ENCODE results near the gene C10orf53.

C10orf53 gene

DNA sequence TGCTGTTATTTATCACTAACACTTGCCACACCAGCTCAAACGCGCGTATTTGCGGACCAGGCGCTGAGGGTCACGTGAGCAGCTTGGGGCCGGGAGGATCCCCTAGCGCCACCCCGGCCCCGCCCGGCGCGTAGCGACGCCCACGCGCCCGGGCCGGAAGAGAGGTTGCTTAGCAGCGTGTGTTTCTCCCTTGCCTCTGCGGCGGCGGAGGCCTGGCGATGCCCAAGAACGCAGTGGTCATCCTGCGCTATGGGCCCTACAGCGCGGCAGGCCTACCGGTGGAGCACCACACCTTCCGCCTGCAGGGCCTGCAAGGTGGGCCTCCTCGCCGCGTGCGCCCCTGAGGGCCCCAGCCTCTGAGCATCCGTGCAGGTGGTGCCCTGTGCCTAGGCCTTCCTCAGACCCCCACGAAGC lies at the start of gene C10orf53:
TSS of gene C10orf53 (plus strand) at position 172 of the 414 bp plus-strand sequence. CDS start at position 219, 47 bp downstream.
- peaks cover 5% of the 10 kb centered on the region; the same call in 1 of the 2 replicates for H3K9me3 ChIP-seq (ENCODE audit: control insufficient read depth, insufficient read depth, low read depth, low read length)
- H3K4me3 ChIP-seq (ENCODE audit: low read depth, low read length), result peak within 1 kb of the TSS; percentile 69
- no peaks in the 10 kb centered on the region for H3K36me3 ChIP-seq (ENCODE audit: control insufficient read depth, insufficient read depth, low read length)
- H3K27ac ChIP-seq (ENCODE audit: low read depth, low read length), result no peak within 1 kb of the TSS
- H3K4me1 ChIP-seq (ENCODE audit: control insufficient read depth, insufficient read depth, low read length), result no peaks in the 10 kb centered on the region
- peaks cover 58% of the 10 kb centered on the region for H3K27me3 ChIP-seq (ENCODE audit: control insufficient read depth, insufficient read depth, low read length)
- no peak within 1 kb of the TSS for H3K9ac ChIP-seq (ENCODE audit: low read length)

DNA sequence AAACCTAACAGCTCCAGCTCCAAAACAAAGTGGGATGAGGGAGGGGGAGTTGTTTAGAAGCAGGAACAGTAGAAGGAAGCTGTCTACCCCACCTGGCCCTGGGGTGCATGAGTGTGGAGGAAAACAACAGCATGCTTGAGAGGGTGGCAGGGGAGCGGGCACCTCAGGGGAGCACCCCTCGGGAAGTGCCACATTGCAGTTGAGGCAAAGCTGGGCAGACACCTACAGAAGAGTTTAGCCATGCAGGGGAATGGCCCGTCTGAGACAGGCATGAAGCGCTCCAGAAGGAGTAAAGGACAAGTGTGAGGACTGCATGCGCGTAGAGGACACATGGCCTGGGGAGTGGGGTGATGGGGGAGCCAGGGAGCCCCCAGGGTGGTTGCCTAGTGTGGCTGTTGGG lies 47.5 kb upstream of the C10orf53 start:
- peaks cover 6% of the 10 kb centered on the region; the same call in 1 of the 2 replicates for H3K4me1 ChIP-seq (ENCODE audit: control insufficient read depth, insufficient read depth, low read length)
- H3K9me3 ChIP-seq (ENCODE audit: control insufficient read depth, insufficient read depth, low read depth, low read length), result no peaks in the 10 kb centered on the region
- peaks cover 8% of the 10 kb centered on the region; the same call in 1 of the 2 replicates for H3K27me3 ChIP-seq (ENCODE audit: control insufficient read depth, insufficient read depth, low read length)
- no peaks in the 10 kb centered on the region for H3K36me3 ChIP-seq (ENCODE audit: control insufficient read depth, insufficient read depth, low read length)
- H3K9ac ChIP-seq (ENCODE audit: low read length), result no peak overlapping the region
- H3K27ac ChIP-seq (ENCODE audit: low read depth, low read length), result no peak overlapping the region
- no peak overlapping the region for H3K4me3 ChIP-seq (ENCODE audit: low read depth, low read length)

DNA sequence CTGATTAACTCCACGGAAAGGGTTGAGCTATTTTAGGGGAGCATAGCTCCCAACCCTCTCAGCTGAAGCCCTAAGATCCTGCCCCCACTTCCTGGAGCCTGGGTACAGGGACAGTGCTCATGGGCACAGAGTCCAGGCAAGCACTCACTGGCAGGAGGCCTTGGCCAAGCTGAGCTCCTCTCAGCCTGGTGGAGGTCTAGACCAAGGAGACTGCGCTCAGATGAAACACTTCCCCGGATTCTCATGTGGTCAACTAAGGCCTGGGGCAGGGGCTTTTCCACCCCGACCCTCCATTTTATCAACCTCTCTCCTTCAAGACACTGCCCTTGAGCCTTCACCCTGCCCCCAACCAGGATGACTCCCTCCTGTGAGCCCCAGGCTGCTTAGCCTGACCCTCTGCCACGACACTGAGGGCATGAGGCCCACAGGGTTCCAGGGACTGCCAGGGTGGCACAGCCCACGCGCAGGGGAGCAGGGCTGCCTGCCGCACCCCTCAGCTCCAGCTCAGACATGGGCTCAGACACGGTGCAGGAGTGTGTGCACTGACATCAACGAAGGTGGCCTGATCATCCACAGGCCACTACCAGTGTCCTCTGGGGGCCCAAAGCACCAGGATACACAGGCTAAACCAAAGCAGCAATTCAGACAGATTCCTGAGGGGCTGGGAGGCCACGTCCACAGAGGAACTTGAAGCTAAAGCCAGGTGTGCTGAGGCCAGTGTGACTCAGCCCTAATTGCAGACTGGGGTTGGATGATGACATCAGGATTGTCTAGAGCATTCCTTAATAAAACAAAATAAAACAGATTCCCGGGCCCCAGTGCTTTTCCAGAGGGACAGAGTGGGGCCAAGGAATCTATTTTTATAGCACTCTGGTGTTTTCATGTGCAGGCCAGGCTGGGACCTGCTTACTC lies 46.8 kb upstream of the C10orf53 start:
- H3K4me1 ChIP-seq (ENCODE audit: control insufficient read depth, insufficient read depth, low read length), result peaks cover 6% of the 10 kb centered on the region; the same call in 1 of the 2 replicates
- no peak overlapping the region for H3K4me3 ChIP-seq (ENCODE audit: low read depth, low read length)
- no peak overlapping the region for H3K9ac ChIP-seq (ENCODE audit: low read length)
- no peak overlapping the region for H3K27ac ChIP-seq (ENCODE audit: low read depth, low read length)
- no peaks in the 10 kb centered on the region for H3K9me3 ChIP-seq (ENCODE audit: control insufficient read depth, insufficient read depth, low read depth, low read length)
- H3K36me3 ChIP-seq (ENCODE audit: control insufficient read depth, insufficient read depth, low read length), result no peaks in the 10 kb centered on the region
- H3K27me3 ChIP-seq (ENCODE audit: control insufficient read depth, insufficient read depth, low read length), result peaks cover 8% of the 10 kb centered on the region; the same call in 1 of the 2 replicates

DNA sequence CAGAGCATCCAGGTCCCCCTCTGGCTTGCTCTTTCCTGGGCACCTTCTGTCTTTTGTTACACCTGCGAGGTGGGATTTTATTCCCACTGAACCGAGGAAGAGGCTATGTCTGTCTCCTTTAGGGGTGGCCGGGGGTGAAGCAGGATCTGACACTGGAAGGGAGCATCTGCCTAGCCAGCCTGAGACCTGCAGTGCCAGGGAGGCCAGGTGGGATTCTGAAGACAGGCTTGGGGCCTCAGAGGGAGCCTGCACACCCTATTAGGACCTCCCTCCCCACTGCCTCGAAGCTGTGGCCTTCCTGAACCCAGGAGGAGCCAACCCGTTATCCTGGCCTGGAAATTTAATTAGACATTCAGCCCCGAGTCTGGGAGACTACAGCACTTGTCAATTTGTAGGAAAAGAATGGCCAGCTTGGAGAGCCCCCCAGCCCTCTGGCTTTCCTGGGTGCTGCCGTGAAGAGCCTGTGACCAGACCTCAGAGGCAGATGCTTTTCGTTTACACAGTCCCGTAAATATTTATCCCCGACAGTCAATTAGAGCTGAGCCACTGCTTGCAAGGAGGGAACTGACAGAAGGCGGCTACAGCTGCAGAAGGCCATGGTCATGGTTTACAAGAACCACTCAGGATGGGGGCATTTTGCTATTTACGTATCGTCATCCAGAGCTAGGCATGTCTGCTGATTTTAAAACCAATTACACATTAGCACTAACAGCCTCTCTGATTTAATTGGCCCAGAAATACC lies 46.0 kb upstream of the C10orf53 start:
- Histone ChIP-seq H3K4me1 (ENCODE audit: control insufficient read depth, insufficient read depth, low read length) (peaks cover 6% of the 10 kb centered on the region; the same call in 1 of the 2 replicates), H3K27ac (ENCODE audit: low read depth, low read length) (no peak overlapping the region), H3K9ac (ENCODE audit: low read length) (no peak overlapping the region), H3K27me3 (ENCODE audit: control insufficient read depth, insufficient read depth, low read length) (peaks cover 8% of the 10 kb centered on the region), H3K4me3 (ENCODE audit: low read depth, low read length) (no peak overlapping the region), H3K36me3 (ENCODE audit: control insufficient read depth, insufficient read depth, low read length) (no peaks in the 10 kb centered on the region), H3K9me3 (ENCODE audit: control insufficient read depth, insufficient read depth, low read depth, low read length) (no peaks in the 10 kb centered on the region)

DNA sequence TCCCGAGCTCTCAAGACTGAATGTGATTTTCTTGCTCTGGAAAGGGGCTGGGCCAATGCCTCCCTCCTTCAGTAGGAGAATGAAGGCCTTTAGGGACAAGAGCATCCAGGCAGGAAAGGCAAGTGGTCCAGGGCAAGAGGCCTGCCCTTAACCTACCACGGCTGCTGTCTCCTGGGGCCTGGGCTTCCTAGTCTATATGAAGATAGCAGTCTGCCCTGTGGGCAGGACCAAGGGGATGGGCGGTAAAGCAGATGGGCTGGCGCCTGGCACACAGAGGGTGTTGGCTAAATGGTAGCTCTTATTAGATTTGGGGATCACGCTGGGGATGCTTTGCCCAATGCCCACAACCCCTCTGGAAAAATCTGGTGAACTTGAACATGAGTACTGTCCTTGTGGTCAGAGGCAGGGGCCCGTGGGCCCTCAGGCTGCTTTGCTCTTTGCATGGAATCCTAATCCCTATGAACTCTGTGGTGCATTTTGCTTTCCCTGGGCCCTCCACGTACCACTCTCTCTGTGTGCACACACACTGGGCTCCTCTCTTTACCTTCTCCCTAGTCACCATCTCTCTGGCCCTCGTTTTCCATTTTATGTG lies 45.3 kb upstream of the C10orf53 start:
- H3K4me3 ChIP-seq (ENCODE audit: low read depth, low read length), result no peak overlapping the region
- H3K27me3 ChIP-seq (ENCODE audit: control insufficient read depth, insufficient read depth, low read length), result peaks cover 8% of the 10 kb centered on the region
- no peaks in the 10 kb centered on the region for H3K9me3 ChIP-seq (ENCODE audit: control insufficient read depth, insufficient read depth, low read depth, low read length)
- H3K36me3 ChIP-seq (ENCODE audit: control insufficient read depth, insufficient read depth, low read length), result no peaks in the 10 kb centered on the region
- no peak overlapping the region for H3K9ac ChIP-seq (ENCODE audit: low read length)
- peaks cover 6% of the 10 kb centered on the region; the same call in 1 of the 2 replicates for H3K4me1 ChIP-seq (ENCODE audit: control insufficient read depth, insufficient read depth, low read length)
- H3K27ac ChIP-seq (ENCODE audit: low read depth, low read length), result no peak overlapping the region

- H3K4me1 ChIP-seq (ENCODE audit: control insufficient read depth, insufficient read depth, low read length), result no peaks in the 10 kb centered on the region
- no peaks in the 10 kb centered on the region for H3K9me3 ChIP-seq (ENCODE audit: control insufficient read depth, insufficient read depth, low read depth, low read length)
- H3K9ac ChIP-seq (ENCODE audit: low read length), result peak overlapping the region; percentile 4
- H3K4me3 ChIP-seq (ENCODE audit: low read depth, low read length), result no peak overlapping the region
- H3K36me3 ChIP-seq (ENCODE audit: control insufficient read depth, insufficient read depth, low read length), result no peaks in the 10 kb centered on the region
- peaks cover 8% of the 10 kb centered on the region for H3K27me3 ChIP-seq (ENCODE audit: control insufficient read depth, insufficient read depth, low read length)
- H3K27ac ChIP-seq (ENCODE audit: low read depth, low read length), result no peak overlapping the region
Measured at GRCh38 chr10:49642311-49642710, 37.1 kb upstream of the C10orf53 start.

GRCh38 chr10:49643241-49644034 lies 36.0 kb upstream of the C10orf53 start:
- H3K4me3 ChIP-seq (ENCODE audit: low read depth, low read length), result no peak overlapping the region
- H3K27ac ChIP-seq (ENCODE audit: low read depth, low read length), result no peak overlapping the region
- H3K36me3 ChIP-seq (ENCODE audit: control insufficient read depth, insufficient read depth, low read length), result no peaks in the 10 kb centered on the region
- peaks cover 8% of the 10 kb centered on the region for H3K27me3 ChIP-seq (ENCODE audit: control insufficient read depth, insufficient read depth, low read length)
- no peak overlapping the region for H3K9ac ChIP-seq (ENCODE audit: low read length)
- no peaks in the 10 kb centered on the region for H3K4me1 ChIP-seq (ENCODE audit: control insufficient read depth, insufficient read depth, low read length)
- H3K9me3 ChIP-seq (ENCODE audit: control insufficient read depth, insufficient read depth, low read depth, low read length), result no peaks in the 10 kb centered on the region

DNA sequence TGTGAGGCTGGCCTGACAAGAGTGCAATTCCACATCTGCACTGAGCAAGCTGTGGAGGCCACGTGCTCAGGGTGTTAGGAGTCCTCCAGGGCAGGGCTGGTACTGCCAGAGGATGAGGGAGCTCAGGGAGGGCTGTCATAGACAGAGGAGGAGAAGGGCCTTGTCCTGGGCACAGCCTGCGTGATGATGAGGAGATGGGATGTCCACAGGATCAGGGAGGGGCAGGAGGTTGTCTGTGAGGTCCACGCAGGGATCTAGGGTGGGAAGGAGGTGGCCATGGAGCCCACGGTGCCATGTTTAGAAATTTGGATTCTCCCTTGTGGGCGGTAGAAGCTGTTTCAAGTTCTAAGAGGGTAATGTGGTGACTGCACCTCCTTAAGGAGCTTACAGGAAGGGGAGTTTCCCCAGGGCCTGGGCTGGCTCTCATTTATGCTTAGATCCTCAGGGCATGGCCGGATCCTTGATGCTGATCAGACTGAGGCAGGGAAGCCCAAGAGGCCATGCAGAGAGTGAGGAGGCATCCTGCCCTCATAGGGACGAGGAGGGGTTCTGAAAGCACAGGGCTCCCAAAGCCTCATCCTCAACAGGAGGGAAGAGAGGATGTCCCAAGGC lies 35.3 kb upstream of the C10orf53 start:
- no peaks in the 10 kb centered on the region for H3K36me3 ChIP-seq (ENCODE audit: control insufficient read depth, insufficient read depth, low read length)
- no peak overlapping the region for H3K4me3 ChIP-seq (ENCODE audit: low read depth, low read length)
- H3K4me1 ChIP-seq (ENCODE audit: control insufficient read depth, insufficient read depth, low read length), result peaks cover 6% of the 10 kb centered on the region; the same call in 1 of the 2 replicates
- no peaks in the 10 kb centered on the region for H3K9me3 ChIP-seq (ENCODE audit: control insufficient read depth, insufficient read depth, low read depth, low read length)
- H3K9ac ChIP-seq (ENCODE audit: low read length), result no peak overlapping the region
- H3K27ac ChIP-seq (ENCODE audit: low read depth, low read length), result no peak overlapping the region
- peaks cover 12% of the 10 kb centered on the region for H3K27me3 ChIP-seq (ENCODE audit: control insufficient read depth, insufficient read depth, low read length)

DNA sequence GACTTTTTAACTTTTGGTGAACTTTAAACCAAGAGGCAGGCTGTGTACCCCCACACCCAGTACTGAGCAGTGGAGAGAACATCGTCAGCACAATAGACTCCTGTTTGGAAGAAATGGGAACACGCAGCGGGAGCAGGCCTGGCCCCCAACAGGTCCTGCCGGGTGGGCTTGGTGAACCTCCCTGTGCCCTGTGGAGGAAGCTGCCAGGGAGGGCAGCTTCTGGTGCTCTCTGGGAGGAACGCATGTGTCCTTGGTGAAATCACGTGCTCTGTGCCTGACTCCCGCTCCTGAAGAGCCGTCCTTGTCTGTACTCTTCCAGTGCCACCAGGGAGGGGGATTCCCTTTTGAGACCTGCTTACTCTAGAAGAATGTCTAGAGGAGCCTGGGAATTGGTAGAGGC lies 34.0 kb upstream of the C10orf53 start:
- Histone ChIP-seq H3K4me3 (ENCODE audit: low read depth, low read length) (no peak overlapping the region), H3K27me3 (ENCODE audit: control insufficient read depth, insufficient read depth, low read length) (peaks cover 13% of the 10 kb centered on the region), H3K9ac (ENCODE audit: low read length) (no peak overlapping the region), H3K36me3 (ENCODE audit: control insufficient read depth, insufficient read depth, low read length) (no peaks in the 10 kb centered on the region), H3K4me1 (ENCODE audit: control insufficient read depth, insufficient read depth, low read length) (peaks cover 11% of the 10 kb centered on the region; the same call in 1 of the 2 replicates), H3K27ac (ENCODE audit: low read depth, low read length) (no peak overlapping the region), H3K9me3 (ENCODE audit: control insufficient read depth, insufficient read depth, low read depth, low read length) (no peaks in the 10 kb centered on the region)
